ENCODE measurements around the gene TUBA4A. TPM values are rescaled to one million over a fixed set of nuclear protein-coding genes. Genes with fewer than 3 reads are reported as not detected.

The TUBA4A gene
- total and polyA plus RNA-seq, 10 of the 15 experiments (the other 5 are each of a cell fraction or from before 2014, with no cell fraction given), result 58.2 to 325 (median 134) TPM

DNA sequence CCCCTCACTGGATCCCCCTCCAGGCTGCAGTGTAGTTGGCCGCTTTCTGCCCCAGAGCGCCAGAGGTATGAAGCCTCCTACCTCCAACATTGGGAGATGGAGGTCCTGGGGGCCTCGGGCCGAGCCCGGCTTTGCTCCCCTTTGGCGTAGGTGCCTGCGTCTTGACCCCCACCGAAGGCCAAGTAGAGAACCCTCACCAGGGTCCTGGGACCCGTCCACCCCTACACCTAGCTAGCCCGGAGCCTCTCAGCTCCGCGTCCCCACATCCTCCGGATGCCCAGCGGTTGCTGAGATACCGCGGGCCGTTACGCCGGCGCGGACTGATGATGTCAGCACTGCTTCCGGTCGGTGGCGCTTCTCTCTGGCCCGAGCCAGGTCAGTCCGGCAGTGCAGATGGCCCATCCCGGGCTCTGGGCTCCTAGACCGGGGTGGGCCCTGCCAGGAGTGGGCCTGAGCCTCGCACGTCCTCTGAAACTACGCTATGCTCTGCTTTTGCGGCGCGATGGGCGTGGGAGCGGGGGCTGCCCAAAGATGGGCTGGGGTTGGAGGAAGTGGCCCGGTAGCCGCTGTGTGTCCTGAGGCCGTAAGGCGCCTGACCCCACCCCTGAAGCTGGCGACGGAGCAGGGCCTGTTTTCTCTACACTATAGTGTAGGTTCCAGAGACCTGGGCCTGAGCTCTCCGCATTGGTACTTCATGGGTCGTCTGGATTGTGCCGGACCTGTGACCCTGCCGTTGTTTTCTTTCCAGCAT is 8.4 kb downstream of the TUBA4A start, which contains the start of the genes GLB1L and STK16 (continued):
- TF ChIP-seq YY1 (IDR thresholded peaks at IDR 0.05; ENCODE audit: low read depth, low read length), result peak; percentile 39; the same call in 1 of the 2 replicates
- TF ChIP-seq, protein P1, sequence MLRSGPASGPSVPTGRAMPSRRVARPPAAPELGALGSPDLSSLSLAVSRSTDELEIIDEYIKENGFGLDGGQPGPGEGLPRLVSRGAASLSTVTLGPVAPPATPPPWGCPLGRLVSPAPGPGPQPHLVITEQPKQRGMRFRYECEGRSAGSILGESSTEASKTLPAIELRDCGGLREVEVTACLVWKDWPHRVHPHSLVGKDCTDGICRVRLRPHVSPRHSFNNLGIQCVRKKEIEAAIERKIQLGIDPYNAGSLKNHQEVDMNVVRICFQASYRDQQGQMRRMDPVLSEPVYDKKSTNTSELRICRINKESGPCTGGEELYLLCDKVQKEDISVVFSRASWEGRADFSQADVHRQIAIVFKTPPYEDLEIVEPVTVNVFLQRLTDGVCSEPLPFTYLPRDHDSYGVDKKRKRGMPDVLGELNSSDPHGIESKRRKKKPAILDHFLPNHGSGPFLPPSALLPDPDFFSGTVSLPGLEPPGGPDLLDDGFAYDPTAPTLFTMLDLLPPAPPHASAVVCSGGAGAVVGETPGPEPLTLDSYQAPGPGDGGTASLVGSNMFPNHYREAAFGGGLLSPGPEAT (IDR thresholded peaks at IDR 0.05; ENCODE audit: low read depth), result peak; percentile 90
- TF ChIP-seq NFYA (IDR thresholded peaks at IDR 0.05; ENCODE audit: borderline replicate concordance, low read depth, low read length), result no peak
- TF ChIP-seq BCLAF1 (IDR thresholded peaks at IDR 0.05), result no peak
- TF ChIP-seq, protein P2, sequence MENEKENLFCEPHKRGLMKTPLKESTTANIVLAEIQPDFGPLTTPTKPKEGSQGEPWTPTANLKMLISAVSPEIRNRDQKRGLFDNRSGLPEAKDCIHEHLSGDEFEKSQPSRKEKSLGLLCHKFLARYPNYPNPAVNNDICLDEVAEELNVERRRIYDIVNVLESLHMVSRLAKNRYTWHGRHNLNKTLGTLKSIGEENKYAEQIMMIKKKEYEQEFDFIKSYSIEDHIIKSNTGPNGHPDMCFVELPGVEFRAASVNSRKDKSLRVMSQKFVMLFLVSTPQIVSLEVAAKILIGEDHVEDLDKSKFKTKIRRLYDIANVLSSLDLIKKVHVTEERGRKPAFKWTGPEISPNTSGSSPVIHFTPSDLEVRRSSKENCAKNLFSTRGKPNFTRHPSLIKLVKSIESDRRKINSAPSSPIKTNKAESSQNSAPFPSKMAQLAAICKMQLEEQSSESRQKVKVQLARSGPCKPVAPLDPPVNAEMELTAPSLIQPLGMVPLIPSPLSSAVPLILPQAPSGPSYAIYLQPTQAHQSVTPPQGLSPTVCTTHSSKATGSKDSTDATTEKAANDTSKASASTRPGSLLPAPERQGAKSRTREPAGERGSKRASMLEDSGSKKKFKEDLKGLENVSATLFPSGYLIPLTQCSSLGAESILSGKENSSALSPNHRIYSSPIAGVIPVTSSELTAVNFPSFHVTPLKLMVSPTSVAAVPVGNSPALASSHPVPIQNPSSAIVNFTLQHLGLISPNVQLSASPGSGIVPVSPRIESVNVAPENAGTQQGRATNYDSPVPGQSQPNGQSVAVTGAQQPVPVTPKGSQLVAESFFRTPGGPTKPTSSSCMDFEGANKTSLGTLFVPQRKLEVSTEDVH (IDR thresholded peaks at IDR 0.05; ENCODE audit: low read depth, partially characterized antibody), result peak; percentile 57

Measured in GM12878 (cell line).